GM12878 (cell line): ENCODE data around the gene ODC1. TPM values are rescaled to one million over a fixed set of nuclear protein-coding genes. Genes with fewer than 3 reads are reported as not detected.

ENCODE experiments used
- ATAC-seq: fragments of 200-7000 bp; cut with Tn5 transposase; 3 replicates; pipeline ENCODE4 v1.9.1; 2020; ENCODE audit warnings: mild to moderate bottlenecking, moderate library complexity
- BruUV-seq: library from RNA; stranded (reverse); fragments of 400-500 nt; replicated peaks from 2 replicates; lab custom pipeline; 2021; lab: Mats Ljungman, UMichigan
- CTCF ChIA-PET: fragments of 300-600 bp; sonication (Branson Sonifier 250); formaldehyde crosslinking; extraction: SDS; loops from one replicate; lab custom pipeline; 2021; ENCODE audit warnings: inconsistent platforms; lab: Yijun Ruan, JAX
- POLR2A ChIA-PET: fragments of 350-600 bp; formaldehyde crosslinking; extraction: SDS; loops from one replicate; lab custom pipeline; 2021; ENCODE audit warnings: inconsistent platforms; lab: Charles Lee
- RAD21 ChIA-PET: fragments of 300-600 bp; sonication (Branson Sonifier 250); formaldehyde crosslinking; loops from one replicate; lab custom pipeline; 2023; ENCODE audit warnings: antibody characterized with exemption; ENCODE audit not compliant: unreplicated experiment; lab: Charles Lee
- SMC1A ChIA-PET: fragments of 300-600 bp; sonication (Branson Sonifier 250); formaldehyde crosslinking; loops from one replicate; lab custom pipeline; 2023; ENCODE audit not compliant: unreplicated experiment, uncharacterized antibody; lab: Charles Lee
- DNase-seq: peaks from one replicate; pipeline ENCODE4 v3.0.0-alpha.2; 2011; ENCODE audit warnings: low read depth, low spot score
- FAIRE-seq: peaks from 3 replicates; lab custom pipeline; 2011; peaks lifted over from hg19 to GRCh38; lab: Jason Lieb, UNC
- H2AFZ ChIP-seq: 2 replicates; pipeline ENCODE4 v1.6.0; 2011; ENCODE audit warnings: low read depth, low read length, control low read depth; ENCODE audit not compliant: control insufficient read depth
- H3K27ac ChIP-seq: 2 replicates; pipeline ENCODE4 v1.5.1; 2011; ENCODE audit warnings: control low read depth; ENCODE audit not compliant: control insufficient read depth, insufficient read depth
- H3K27me3 ChIP-seq, 2 experiments: replicated peaks in 1 of 2; 2 replicates each; pipeline versions ENCODE4 v1.6.0 to v1.6.1; 2011; ENCODE audit warnings: low read length in 1 of 2; ENCODE audit not compliant: control insufficient read depth in 2 of 2, insufficient read depth in 2 of 2
- H3K36me3 ChIP-seq, 2 experiments: 2 replicates each; pipeline ENCODE4 v1.5.1; 2011; ENCODE audit warnings: low read length in 1 of 2; ENCODE audit not compliant: control insufficient read depth in 2 of 2, insufficient read depth in 2 of 2
- H3K4me1 ChIP-seq: 2 replicates; pipeline ENCODE4 v1.6.1; 2011; ENCODE audit warnings: mild to moderate bottlenecking, low read length, moderate library complexity, mixed read lengths; ENCODE audit not compliant: control insufficient read depth, insufficient read depth
- H3K4me2 ChIP-seq: 2 replicates; pipeline ENCODE4 v1.6.0; 2011; ENCODE audit warnings: control low read depth; ENCODE audit not compliant: control insufficient read depth, insufficient read depth
- H3K4me3 ChIP-seq: fragments of 200-600 bp; sonication (generic); 2 replicates; pipeline ENCODE4 v1.5.1; 2016
- H3K79me2 ChIP-seq: 2 replicates; pipeline ENCODE4 v1.6.0; 2011; ENCODE audit warnings: low read length; ENCODE audit not compliant: control insufficient read depth, insufficient read depth
- H3K9ac ChIP-seq: 2 replicates; pipeline ENCODE4 v1.8.0; 2011; ENCODE audit warnings: low read length, control low read depth, mixed read lengths; ENCODE audit not compliant: control insufficient read depth, insufficient read depth
- H3K9me3 ChIP-seq: replicated peaks from 3 replicates; pipeline ENCODE4 v1.5.1; 2011; ENCODE audit warnings: mild to moderate bottlenecking, low read length; ENCODE audit not compliant: control insufficient read depth, insufficient read depth
- H4K20me1 ChIP-seq: 2 replicates; pipeline ENCODE4 v1.6.0; 2011; ENCODE audit not compliant: control insufficient read depth, insufficient read depth
- BACH1 ChIP-seq: fragments of 450-650 bp; IDR thresholded peaks from 2 replicates; pipeline ENCODE4 v1.6.1; 2017; ENCODE audit warnings: mild to moderate bottlenecking, borderline replicate concordance
- HDAC2 ChIP-seq: fragments of 200-600 bp; sonication (generic); IDR thresholded peaks from 2 replicates; pipeline ENCODE4 v1.6.1; 2017
- IKZF1 ChIP-seq: fragments of 450-650 bp; conservative IDR thresholded peaks from 2 replicates; pipeline ENCODE4 v1.6.1; 2017; ENCODE audit warnings: antibody characterized with exemption, mild to moderate bottlenecking
- MXI1 ChIP-seq: fragments of 150-350 bp; IDR thresholded peaks from 2 replicates; pipeline ENCODE4 v1.6.1; 2011; ENCODE audit warnings: low read depth, mild to moderate bottlenecking, inconsistent platforms, low read length, improper control_type of control experiment
- NFXL1 ChIP-seq: fragments of 450-650 bp; IDR thresholded peaks from 2 replicates; pipeline ENCODE4 v1.6.1; 2017; ENCODE audit warnings: antibody characterized with exemption, mild to moderate bottlenecking, borderline replicate concordance
- NR2C1 ChIP-seq: fragments of 450-650 bp; IDR thresholded peaks from 2 replicates; pipeline ENCODE4 v1.6.1; 2017; ENCODE audit warnings: antibody characterized with exemption, mild to moderate bottlenecking, moderate library complexity
- PML ChIP-seq: IDR thresholded peaks from 2 replicates; pipeline ENCODE4 v1.6.1; 2012; ENCODE audit warnings: low read length, inconsistent platforms
- SMAD1 ChIP-seq: fragments of 450-650 bp; IDR thresholded peaks from 2 replicates; pipeline ENCODE4 v1.6.1; 2018; ENCODE audit warnings: mild to moderate bottlenecking, low read depth; ENCODE audit not compliant: partially characterized antibody
- SRF ChIP-seq, 2 experiments: IDR thresholded peaks; 2 replicates each; pipeline ENCODE4 v1.6.1; 2011; ENCODE audit warnings: low read depth in 2 of 2, low read length in 2 of 2, mild to moderate bottlenecking in 1 of 2, moderate library complexity in 1 of 2
- WGBS: methylation state at CpG from one replicate; pipeline ENCODE4 v1.1.6; 2016; ENCODE audit warnings: low lambda C conversion rate; ENCODE audit not compliant: insufficient replicate concordance, insufficient coverage; ENCODE audit errors: missing lambda C conversion rate; 5-methylcytosine and 5-hydroxymethylcytosine counted together
- in situ Hi-C: fragments of 300-500 bp; cut with MboI; formaldehyde crosslinking; loops from 9 replicates; pipeline ENCODE4 v1.14.3; 2018; ENCODE audit warnings: mixed read lengths
- intact Hi-C: fragments of 100-400 bp; cut with micrococcal nuclease; formaldehyde crosslinking; loops from one replicate; pipeline ENCODE4 v1.14.2; 2022; ENCODE audit not compliant: unreplicated experiment
- polyA plus RNA-seq, 11 experiments: library from polyadenylated mRNA; depleted of rRNA in 4 of 11; unstranded in 6 of 11; stranded (reverse) in 5 of 11; fragments of >200 nt; fragmentation: Nextera tagmentation in 4 of 11; fragmentation: Illumina TruSeq in 1 of 11; extraction: Ambion mirVana in 4 of 11; extraction: Trizol in 1 of 11; gene quantifications; 1 replicate in 1 of 11; 2 replicates in 10 of 11; pipeline versions ENCODE4 v1.2.1 to v1.2.3, GENCODE V29; 2011 to 2016; ENCODE audit warnings: inconsistent platforms in 2 of 11, missing spikeins in 2 of 11, low read depth in 1 of 11
- total RNA-seq, 4 experiments: library from RNA; depleted of rRNA in 3 of 4; stranded (reverse); fragments of >200 nt in 3 of 4; fragmentation: Illumina TruSeq in 1 of 4; extraction: Trizol in 1 of 4; gene quantifications; 2 replicates each; pipeline versions ENCODE4 v1.2.1 to v1.2.3, GENCODE V29; 2013 to 2021
- TF ChIP-seq, protein P1 (sequence below): fragments of 450-650 bp; IDR thresholded peaks from 2 replicates; pipeline ENCODE4 v1.6.1; 2017; ENCODE audit warnings: mild to moderate bottlenecking

The ODC1 gene
- total and polyA plus RNA-seq, 10 of the 15 experiments (the other 5 are each of a cell fraction or from before 2014, with no cell fraction given): 68.5 to 441 (median 340) TPM

DNA sequence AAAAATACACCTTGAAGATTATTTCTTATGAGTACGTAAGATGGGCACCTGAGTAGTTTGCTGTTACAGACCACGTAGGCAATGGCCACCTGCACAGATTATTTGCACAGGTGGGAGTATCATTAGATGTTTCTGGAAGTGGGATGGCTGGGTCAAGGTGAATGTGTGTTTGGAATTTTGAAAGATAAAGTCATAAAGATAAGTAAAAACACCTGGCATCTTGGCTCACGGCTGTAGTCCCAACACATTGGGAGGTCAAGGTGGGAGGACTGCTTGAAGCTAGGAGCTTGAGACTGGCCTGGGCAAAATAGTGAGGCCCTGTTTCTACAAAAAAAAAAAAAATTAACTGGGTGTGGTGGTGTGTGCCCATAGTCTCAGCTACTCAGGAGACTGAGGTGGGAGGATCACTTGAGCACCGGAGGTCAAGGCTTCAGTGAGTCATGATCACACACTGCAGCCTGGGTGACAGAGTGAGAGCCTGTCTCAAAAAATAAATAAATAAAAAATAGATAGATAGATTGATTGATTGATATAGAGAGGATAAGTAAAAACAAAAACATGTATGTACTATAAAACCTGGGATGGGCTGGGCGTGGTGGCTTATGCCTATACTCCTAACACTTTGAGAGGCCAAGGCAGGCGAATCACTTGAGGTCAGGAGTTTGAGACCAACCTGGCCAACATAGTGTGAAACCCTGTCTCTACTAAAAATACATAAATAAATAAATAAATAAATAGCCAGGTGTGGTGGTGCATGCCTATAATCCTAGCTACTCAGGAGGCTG is 30.4 kb downstream of the ODC1 start:
- no peak overlapping the region for H3K4me3 ChIP-seq
- ChIA-PET POLR2A (interaction anchor here (1.1 kb wide), 1 partner anchor 10 kb away, joined by 3 read pairs; no protein-coding TSS in a partner anchor), RAD21 (interaction anchor here (1.3 kb wide), 2 partner anchors 9 to 16 kb away, joined by 3 read pairs; no protein-coding TSS in a partner anchor), CTCF (interaction anchor here (0.7 to 2.4 kb wide), 3 partner anchors 9 to 278 kb away, joined by 3 to 8 read pairs (median 3); no protein-coding TSS in a partner anchor), SMC1A (interaction anchor here (2.4 to 2.6 kb wide), 2 partner anchors 9 to 14 kb away, joined by 6 to 12 read pairs; no protein-coding TSS in a partner anchor)
- BruUV-seq: no TSS peak
- TF ChIP-seq, protein P1, sequence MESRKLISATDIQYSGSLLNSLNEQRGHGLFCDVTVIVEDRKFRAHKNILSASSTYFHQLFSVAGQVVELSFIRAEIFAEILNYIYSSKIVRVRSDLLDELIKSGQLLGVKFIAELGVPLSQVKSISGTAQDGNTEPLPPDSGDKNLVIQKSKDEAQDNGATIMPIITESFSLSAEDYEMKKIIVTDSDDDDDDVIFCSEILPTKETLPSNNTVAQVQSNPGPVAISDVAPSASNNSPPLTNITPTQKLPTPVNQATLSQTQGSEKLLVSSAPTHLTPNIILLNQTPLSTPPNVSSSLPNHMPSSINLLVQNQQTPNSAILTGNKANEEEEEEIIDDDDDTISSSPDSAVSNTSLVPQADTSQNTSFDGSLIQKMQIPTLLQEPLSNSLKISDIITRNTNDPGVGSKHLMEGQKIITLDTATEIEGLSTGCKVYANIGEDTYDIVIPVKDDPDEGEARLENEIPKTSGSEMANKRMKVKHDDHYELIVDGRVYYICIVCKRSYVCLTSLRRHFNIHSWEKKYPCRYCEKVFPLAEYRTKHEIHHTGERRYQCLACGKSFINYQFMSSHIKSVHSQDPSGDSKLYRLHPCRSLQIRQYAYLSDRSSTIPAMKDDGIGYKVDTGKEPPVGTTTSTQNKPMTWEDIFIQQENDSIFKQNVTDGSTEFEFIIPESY: no peak
- no peak for TF ChIP-seq SRF (IDR thresholded peaks at IDR 0.05; ENCODE audit: low read depth in 2 of 2, low read length in 2 of 2)
- TF ChIP-seq IKZF1: no peak
- no peak for TF ChIP-seq SMAD1
- TF ChIP-seq MXI1: no peak
- TF ChIP-seq NFXL1: no peak
- TF ChIP-seq NR2C1: no peak
- no peak for TF ChIP-seq PML
- no peak for TF ChIP-seq BACH1
- no peak for TF ChIP-seq HDAC2
- DNase-seq (no peak), ATAC-seq (no peak), FAIRE-seq (no peak)
- H3K4me1 ChIP-seq: peaks cover 14% of the 10 kb centered on the region
- WGBS: 56% methylated on average over 6 of the region's 6 CpGs
- H3K9ac ChIP-seq: no peak overlapping the region
- H3K9me3 ChIP-seq: no peaks in the 10 kb centered on the region
- no peak overlapping the region for H2AFZ ChIP-seq
- no peak overlapping the region for H3K4me2 ChIP-seq
- in situ Hi-C loops (loop anchor here (5.0 kb wide), 1 partner anchor 285 kb away; no protein-coding TSS in a partner anchor), intact Hi-C loops (no loop called here)
- H4K20me1 ChIP-seq: no peaks in the 10 kb centered on the region
- H3K79me2 ChIP-seq: no peaks in the 10 kb centered on the region
- no peaks in the 10 kb centered on the region; a peak in 1 of 4 replicates for H3K36me3 ChIP-seq
- H3K27me3 ChIP-seq: no peaks in the 10 kb centered on the region
- H3K27ac ChIP-seq: no peak overlapping the region
